C4-2B (cell line): ENCODE measurements around the gene CTAGE6.
"Not testable (repeated sequence)": the region's sequence is repeated elsewhere in the genome, so short reads cannot be mapped to it uniquely, and the experiment has no call there.

ENCODE experiments used
- ZFX ChIP-seq: fragments of 450-650 bp; IDR thresholded peaks from 2 replicates; pipeline ENCODE4 v1.6.1; 2017
- TF ChIP-seq, protein P1 (sequence below): fragments of 450-650 bp; conservative IDR thresholded peaks from 2 replicates; pipeline ENCODE4 v1.5.1; 2017; ENCODE audit warnings: mild to moderate bottlenecking

DNA sequence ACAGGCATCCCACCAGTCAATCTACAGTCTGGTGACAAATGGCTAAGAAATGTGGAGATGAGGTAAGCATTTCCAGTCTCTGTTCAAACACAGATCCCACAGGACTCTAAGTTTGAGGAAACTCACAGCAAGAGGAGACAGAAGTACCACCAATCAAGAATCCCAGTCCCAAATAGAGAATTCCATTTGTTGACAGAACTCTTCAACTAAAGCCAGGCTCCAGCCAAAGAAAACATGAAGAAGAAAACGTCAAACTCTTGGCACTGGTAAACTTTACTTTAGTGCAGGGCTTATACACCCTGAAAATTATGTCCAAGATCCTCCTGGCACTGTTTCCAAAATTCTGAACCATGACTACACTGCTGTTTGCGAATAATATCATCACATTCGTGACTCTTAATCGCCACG, 49.2 kb upstream of the CTAGE6 start:
- TF ChIP-seq, protein P1, sequence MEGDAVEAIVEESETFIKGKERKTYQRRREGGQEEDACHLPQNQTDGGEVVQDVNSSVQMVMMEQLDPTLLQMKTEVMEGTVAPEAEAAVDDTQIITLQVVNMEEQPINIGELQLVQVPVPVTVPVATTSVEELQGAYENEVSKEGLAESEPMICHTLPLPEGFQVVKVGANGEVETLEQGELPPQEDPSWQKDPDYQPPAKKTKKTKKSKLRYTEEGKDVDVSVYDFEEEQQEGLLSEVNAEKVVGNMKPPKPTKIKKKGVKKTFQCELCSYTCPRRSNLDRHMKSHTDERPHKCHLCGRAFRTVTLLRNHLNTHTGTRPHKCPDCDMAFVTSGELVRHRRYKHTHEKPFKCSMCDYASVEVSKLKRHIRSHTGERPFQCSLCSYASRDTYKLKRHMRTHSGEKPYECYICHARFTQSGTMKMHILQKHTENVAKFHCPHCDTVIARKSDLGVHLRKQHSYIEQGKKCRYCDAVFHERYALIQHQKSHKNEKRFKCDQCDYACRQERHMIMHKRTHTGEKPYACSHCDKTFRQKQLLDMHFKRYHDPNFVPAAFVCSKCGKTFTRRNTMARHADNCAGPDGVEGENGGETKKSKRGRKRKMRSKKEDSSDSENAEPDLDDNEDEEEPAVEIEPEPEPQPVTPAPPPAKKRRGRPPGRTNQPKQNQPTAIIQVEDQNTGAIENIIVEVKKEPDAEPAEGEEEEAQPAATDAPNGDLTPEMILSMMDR: not testable (repeated sequence)
- TF ChIP-seq ZFX: not testable (repeated sequence)
